ENCODE data around the gene TMEM117.

DNA sequence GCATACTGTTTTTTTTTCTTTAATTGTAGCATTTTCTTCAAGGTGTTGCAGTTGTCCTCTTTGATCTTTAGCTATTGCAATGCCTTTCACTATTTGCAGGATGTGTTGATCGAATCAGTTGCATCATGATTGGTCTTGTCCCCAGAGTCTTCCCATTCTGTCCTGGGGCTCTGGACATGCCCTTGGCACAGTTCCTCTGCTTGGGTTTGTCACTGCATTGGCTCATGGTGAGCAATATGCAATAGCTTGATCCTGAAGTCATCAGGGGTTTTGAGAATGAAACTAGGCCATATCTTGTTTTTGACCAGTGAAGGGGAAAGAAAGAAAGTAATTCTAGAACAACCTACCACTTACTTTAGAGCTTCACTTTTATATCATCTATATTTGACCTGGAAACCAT lies 281.5 kb downstream of the TMEM117 start:
- TF ChIP-seq GABPA (IDR thresholded peaks at IDR 0.05; ENCODE audit: low read depth) (no peak), ELK1 (IDR thresholded peaks at IDR 0.05; ENCODE audit: low read depth, low read length) (no peak), CHD2 (IDR thresholded peaks at IDR 0.05; ENCODE audit: borderline replicate concordance, low read depth, low read length) (no peak), YY1 (IDR thresholded peaks at IDR 0.05; ENCODE audit: low read depth, low read length) (no peak), JUND (IDR thresholded peaks at IDR 0.05; ENCODE audit: low read depth, low read length) (no peak), RBBP5 (conservative IDR thresholded peaks at IDR 0.05) (no peak), FOS (IDR thresholded peaks at IDR 0.05; ENCODE audit: borderline replicate concordance, extremely low read depth, insufficient read length) (no peak), MEF2A (IDR thresholded peaks at IDR 0.05; ENCODE audit: insufficient read depth, low read depth, low read length) (no peak), PBX3 (IDR thresholded peaks at IDR 0.05; ENCODE audit: insufficient replicate concordance, low read depth, low read length) (no peak), POLR2A (IDR thresholded peaks at IDR 0.05; ENCODE audit: low read depth, low read length) (no peak), ESRRA (IDR thresholded peaks at IDR 0.05; ENCODE audit: low read length) (no peak)
- TF ChIP-seq, protein P1, sequence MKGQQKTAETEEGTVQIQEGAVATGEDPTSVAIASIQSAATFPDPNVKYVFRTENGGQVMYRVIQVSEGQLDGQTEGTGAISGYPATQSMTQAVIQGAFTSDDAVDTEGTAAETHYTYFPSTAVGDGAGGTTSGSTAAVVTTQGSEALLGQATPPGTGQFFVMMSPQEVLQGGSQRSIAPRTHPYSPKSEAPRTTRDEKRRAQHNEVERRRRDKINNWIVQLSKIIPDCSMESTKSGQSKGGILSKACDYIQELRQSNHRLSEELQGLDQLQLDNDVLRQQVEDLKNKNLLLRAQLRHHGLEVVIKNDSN (IDR thresholded peaks at IDR 0.05; ENCODE audit: borderline replicate concordance, extremely low read length, insufficient read depth, low read depth, low read length) = no peak
